ENCODE measurements around the gene DLG2.

Gene DLG2

GRCh38 chr11:84642500-84642899 lies 984.6 kb downstream of the DLG2 start:
- TF ChIP-seq CTCF (IDR thresholded peaks at IDR 0.05): no peak

- no peak for TF ChIP-seq CTCF (IDR thresholded peaks at IDR 0.05)
Observed at GRCh38 chr11:84634309-84634708, 992.8 kb downstream of the DLG2 start.

GRCh38 chr11:84628871-84629620 lies 998.1 kb downstream of the DLG2 start:
- no peak for TF ChIP-seq CTCF (IDR thresholded peaks at IDR 0.05)

- no peak for TF ChIP-seq CTCF (IDR thresholded peaks at IDR 0.05)
Observed at GRCh38 chr11:84626256-84626655, 1000.9 kb downstream of the DLG2 start.

- no peak for TF ChIP-seq CTCF (IDR thresholded peaks at IDR 0.05)
Observed at GRCh38 chr11:84612645-84613044, 1014.5 kb downstream of the DLG2 start.

- TF ChIP-seq CTCF (IDR thresholded peaks at IDR 0.05): no peak
Observed at GRCh38 chr11:84608837-84609196, 1018.3 kb downstream of the DLG2 start.

- TF ChIP-seq CTCF (IDR thresholded peaks at IDR 0.05): no peak
Observed at GRCh38 chr11:84607975-84608836, 1018.9 kb downstream of the DLG2 start.

Data from LNCAP (cell line).